ENCODE measurements around the gene IQCK.

Gene IQCK

DNA sequence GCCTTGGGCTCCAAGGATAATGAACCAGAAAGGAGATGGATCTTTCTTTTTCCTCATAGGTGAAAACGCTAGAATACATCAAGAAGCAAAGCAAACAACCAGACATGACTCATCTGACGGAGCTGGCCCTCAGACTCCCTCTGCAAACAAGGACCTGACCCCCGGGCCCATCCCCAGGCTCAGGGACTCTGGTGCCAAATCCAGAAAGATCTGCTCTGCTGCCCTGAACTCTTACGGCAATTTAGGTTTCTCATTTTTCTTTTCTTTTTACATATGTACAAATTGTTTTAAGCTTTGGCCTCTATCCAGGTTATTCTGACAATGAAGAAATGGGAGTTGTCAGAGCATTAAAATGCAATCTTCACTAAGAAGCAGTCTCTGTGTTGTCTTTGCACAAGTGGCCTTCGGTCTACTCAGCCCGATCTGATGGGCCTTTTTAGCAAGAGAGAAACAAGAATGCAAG lies 17.7 kb upstream of the IQCK start:
- Histone ChIP-seq H2AFZ (ENCODE audit: low read depth) (no peak overlapping the region), H3K9ac (no peak overlapping the region)

DNA sequence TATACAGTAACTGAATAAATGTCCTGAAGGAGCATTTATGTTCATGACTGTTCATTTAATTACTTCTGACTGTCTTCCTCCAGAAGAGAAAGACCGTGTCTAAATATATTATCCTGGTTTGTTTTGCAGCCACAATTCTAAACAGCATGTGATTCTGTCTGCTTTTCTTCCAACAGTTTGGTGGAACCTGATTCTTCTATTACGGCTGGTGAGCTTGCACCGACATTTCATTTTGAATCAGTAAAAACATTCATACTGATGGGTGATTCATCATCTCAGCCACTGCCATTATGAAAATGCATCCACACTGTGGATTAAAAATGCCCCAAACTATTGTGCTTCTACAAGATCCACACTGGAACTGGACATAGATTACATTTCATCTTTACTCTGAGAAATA lies 17.0 kb upstream of the IQCK start:
- Histone ChIP-seq H3K79me2 (ENCODE audit: insufficient read depth, low read depth) (no peaks in the 10 kb centered on the region), H3K27ac (no peak overlapping the region), H3K27me3 (ENCODE audit: insufficient read depth, low read depth) (no peaks in the 10 kb centered on the region), H3K4me1 (ENCODE audit: low read depth, poor library complexity, severe bottlenecking) (peaks cover 9% of the 10 kb centered on the region), H3K4me3 (IDR thresholded peaks at IDR 0.05; ENCODE audit: insufficient read depth, low read depth, low read length) (no peak overlapping the region), H3K36me3 (ENCODE audit: insufficient read depth) (peaks cover 14% of the 10 kb centered on the region; the same call in 1 of the 2 replicates), H4K20me1 (ENCODE audit: insufficient read depth) (no peaks in the 10 kb centered on the region), H2AFZ (ENCODE audit: low read depth) (no peak overlapping the region), H3K9ac (no peak overlapping the region), H3K4me2 (no peak overlapping the region)
- TF ChIP-seq, protein P1, sequence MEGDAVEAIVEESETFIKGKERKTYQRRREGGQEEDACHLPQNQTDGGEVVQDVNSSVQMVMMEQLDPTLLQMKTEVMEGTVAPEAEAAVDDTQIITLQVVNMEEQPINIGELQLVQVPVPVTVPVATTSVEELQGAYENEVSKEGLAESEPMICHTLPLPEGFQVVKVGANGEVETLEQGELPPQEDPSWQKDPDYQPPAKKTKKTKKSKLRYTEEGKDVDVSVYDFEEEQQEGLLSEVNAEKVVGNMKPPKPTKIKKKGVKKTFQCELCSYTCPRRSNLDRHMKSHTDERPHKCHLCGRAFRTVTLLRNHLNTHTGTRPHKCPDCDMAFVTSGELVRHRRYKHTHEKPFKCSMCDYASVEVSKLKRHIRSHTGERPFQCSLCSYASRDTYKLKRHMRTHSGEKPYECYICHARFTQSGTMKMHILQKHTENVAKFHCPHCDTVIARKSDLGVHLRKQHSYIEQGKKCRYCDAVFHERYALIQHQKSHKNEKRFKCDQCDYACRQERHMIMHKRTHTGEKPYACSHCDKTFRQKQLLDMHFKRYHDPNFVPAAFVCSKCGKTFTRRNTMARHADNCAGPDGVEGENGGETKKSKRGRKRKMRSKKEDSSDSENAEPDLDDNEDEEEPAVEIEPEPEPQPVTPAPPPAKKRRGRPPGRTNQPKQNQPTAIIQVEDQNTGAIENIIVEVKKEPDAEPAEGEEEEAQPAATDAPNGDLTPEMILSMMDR (conservative IDR thresholded peaks at IDR 0.05; ENCODE audit: low read depth, low read length): no peak

More for the DNA sequence above, 17.7 kb upstream of the IQCK start:
- peaks cover 9% of the 10 kb centered on the region for H3K4me1 ChIP-seq (ENCODE audit: low read depth, poor library complexity, severe bottlenecking)
- no peak overlapping the region for H3K27ac ChIP-seq
- H4K20me1 ChIP-seq (ENCODE audit: insufficient read depth): no peaks in the 10 kb centered on the region
- no peak overlapping the region for H3K4me2 ChIP-seq
- H3K27me3 ChIP-seq (ENCODE audit: insufficient read depth, low read depth): no peaks in the 10 kb centered on the region
- no peak overlapping the region for H3K4me3 ChIP-seq (IDR thresholded peaks at IDR 0.05; ENCODE audit: insufficient read depth, low read depth, low read length)
- TF ChIP-seq, protein P1 (conservative IDR thresholded peaks at IDR 0.05; ENCODE audit: low read depth, low read length): no peak
- peaks cover 9% of the 10 kb centered on the region; the same call in 1 of the 2 replicates for H3K36me3 ChIP-seq (ENCODE audit: insufficient read depth)
- H3K79me2 ChIP-seq (ENCODE audit: insufficient read depth, low read depth): no peaks in the 10 kb centered on the region

DNA sequence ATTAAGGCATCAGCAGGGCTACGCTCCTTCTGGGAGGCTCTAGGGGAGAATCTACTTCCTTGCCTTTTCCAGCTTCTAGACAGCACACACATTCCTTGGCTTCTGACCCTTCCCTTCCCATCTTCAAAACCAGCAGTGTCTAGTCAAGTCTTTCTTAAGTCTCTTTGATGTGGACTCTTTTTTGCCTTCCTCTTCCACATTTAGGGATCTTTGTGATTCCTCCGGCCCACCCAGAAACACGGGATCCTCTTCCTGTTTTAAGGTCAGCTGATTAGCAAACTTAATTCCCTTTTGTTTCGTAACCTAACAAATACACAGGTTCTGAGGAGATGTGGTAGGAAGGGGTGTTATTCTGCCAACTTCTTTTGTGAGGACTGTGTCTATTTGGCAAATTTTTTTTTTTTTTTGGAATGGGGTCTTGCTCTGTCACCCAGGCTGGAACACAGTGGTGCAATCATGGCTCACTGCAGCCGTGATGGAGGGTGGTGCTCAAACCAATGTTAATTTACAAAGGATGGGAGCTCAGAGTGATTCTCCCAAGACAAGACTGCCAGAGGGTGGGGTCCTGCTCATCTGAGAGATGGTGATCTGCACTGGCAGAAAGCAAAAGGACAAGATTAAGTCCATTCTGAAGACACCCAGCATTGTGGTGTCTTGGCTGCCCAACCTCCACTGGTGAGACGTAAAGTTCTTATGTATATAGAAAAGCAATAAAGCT lies 14.7 kb upstream of the IQCK start:
- TF ChIP-seq, protein P1 (conservative IDR thresholded peaks at IDR 0.05; ENCODE audit: low read depth, low read length): no peak
- peaks cover 14% of the 10 kb centered on the region; the same call in 1 of the 2 replicates for H3K36me3 ChIP-seq (ENCODE audit: insufficient read depth)

DNA sequence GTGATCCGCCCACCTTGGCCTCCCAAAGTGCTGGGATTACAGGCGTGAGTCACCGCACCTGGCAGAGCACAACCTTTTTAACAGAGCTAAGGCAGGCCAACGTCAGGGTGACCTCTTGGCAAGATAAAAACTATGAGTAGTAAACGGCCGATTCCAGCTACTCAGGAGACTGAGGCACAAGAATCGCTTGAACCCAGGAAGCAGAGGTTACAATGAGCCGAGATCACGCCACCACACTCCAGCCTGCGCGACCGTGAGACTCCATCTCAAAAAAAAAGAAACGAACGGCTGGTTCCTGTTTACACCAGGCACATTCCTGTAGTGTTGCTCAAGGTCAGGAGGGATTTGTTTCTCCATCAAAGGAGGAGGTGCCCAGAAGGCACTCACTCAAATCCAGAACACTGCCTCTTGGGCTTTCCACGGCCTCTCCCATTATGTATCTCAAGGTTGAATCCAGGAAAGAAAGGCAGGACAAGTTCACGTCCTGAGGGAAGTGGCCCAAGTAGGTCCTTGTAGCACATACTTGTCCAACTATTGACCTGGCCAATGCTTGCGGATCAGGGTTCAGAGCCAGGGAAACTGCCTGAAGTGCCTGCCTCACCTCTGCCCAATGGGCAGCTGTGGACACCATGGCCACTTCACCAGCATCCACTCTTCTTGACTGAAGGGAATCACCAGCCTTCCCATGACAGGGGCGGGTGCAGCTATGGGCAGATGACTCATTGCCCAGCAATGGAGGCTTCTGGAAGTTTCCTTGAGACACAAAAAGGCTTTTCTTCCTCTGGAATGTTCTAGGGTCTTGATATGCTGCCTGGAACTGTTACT lies 13.5 kb upstream of the IQCK start:
- TF ChIP-seq, protein P1 (conservative IDR thresholded peaks at IDR 0.05; ENCODE audit: low read depth, low read length): no peak
- Histone ChIP-seq H3K9ac (no peak overlapping the region), H3K4me1 (ENCODE audit: low read depth, poor library complexity, severe bottlenecking) (no peaks in the 10 kb centered on the region), H3K4me3 (IDR thresholded peaks at IDR 0.05; ENCODE audit: insufficient read depth, low read depth, low read length) (no peak overlapping the region), H3K4me2 (no peak overlapping the region), H3K79me2 (ENCODE audit: insufficient read depth, low read depth) (no peaks in the 10 kb centered on the region), H4K20me1 (ENCODE audit: insufficient read depth) (no peaks in the 10 kb centered on the region), H3K27me3 (ENCODE audit: insufficient read depth, low read depth) (no peaks in the 10 kb centered on the region), H2AFZ (ENCODE audit: low read depth) (no peak overlapping the region), H3K36me3 (ENCODE audit: insufficient read depth) (peaks cover 14% of the 10 kb centered on the region; the same call in 1 of the 2 replicates), H3K27ac (no peak overlapping the region)

More for the DNA sequence above, 14.7 kb upstream of the IQCK start:
- H3K27me3 ChIP-seq (ENCODE audit: insufficient read depth, low read depth): no peaks in the 10 kb centered on the region
- no peaks in the 10 kb centered on the region for H3K4me1 ChIP-seq (ENCODE audit: low read depth, poor library complexity, severe bottlenecking)
- H3K4me3 ChIP-seq (IDR thresholded peaks at IDR 0.05; ENCODE audit: insufficient read depth, low read depth, low read length): no peak overlapping the region
- no peaks in the 10 kb centered on the region for H3K79me2 ChIP-seq (ENCODE audit: insufficient read depth, low read depth)
- no peak overlapping the region for H3K4me2 ChIP-seq
- H2AFZ ChIP-seq (ENCODE audit: low read depth): no peak overlapping the region
- no peak overlapping the region for H3K9ac ChIP-seq
- no peak overlapping the region for H3K27ac ChIP-seq
- no peaks in the 10 kb centered on the region for H4K20me1 ChIP-seq (ENCODE audit: insufficient read depth)
